ENCODE results near the gene C1orf226. TPM values are rescaled to one million over a fixed set of nuclear protein-coding genes. Genes with fewer than 3 reads are reported as not detected.
"Not testable (repeated sequence)": the region's sequence is repeated elsewhere in the genome, so short reads cannot be mapped to it uniquely, and the experiment has no call there.

Gene C1orf226
- total RNA-seq, 1 donor from 2014 or later = 7.1 TPM

GRCh38 chr1:162417650-162418049 is 36.1 kb downstream of the C1orf226 start:
- DNase-seq (no peak), ATAC-seq (no peak)
- no peaks in the 10 kb centered on the region for H3K27me3 ChIP-seq
- H3K36me3 ChIP-seq = no peaks in the 10 kb centered on the region
- H3K4me3 ChIP-seq = no peak overlapping the region
- no peaks in the 10 kb centered on the region for H3K4me1 ChIP-seq
- H3K27ac ChIP-seq = no peak overlapping the region
- no peak for TF ChIP-seq CTCF (IDR thresholded peaks at IDR 0.05)
- intact Hi-C loops (cut with DNase I) = no loop called here
- H3K9me3 ChIP-seq = no peaks in the 10 kb centered on the region

GRCh38 chr1:162418584-162418983 is 37.1 kb downstream of the C1orf226 start:
- intact Hi-C loops (cut with DNase I); H3K36me3 ChIP-seq; H3K27ac ChIP-seq; H3K4me1 ChIP-seq; ATAC-seq; DNase-seq; H3K27me3 ChIP-seq; H3K9me3 ChIP-seq; H3K4me3 ChIP-seq: not testable (repeated sequence)

- H3K4me1 ChIP-seq; intact Hi-C loops (cut with DNase I); H3K4me3 ChIP-seq; H3K27ac ChIP-seq; H3K9me3 ChIP-seq; H3K36me3 ChIP-seq; DNase-seq; H3K27me3 ChIP-seq; ATAC-seq: not testable (repeated sequence)
Observed at GRCh38 chr1:162419450-162419931, 38.0 kb downstream of the C1orf226 start.

- no peaks in the 10 kb centered on the region for H3K4me1 ChIP-seq
- TF ChIP-seq CTCF (IDR thresholded peaks at IDR 0.05) = no peak
- no peak overlapping the region for H3K4me3 ChIP-seq
- no peaks in the 10 kb centered on the region for H3K9me3 ChIP-seq
- DNase-seq (no peak), ATAC-seq (no peak)
- H3K27me3 ChIP-seq = no peaks in the 10 kb centered on the region
- intact Hi-C loops (cut with DNase I) = no loop called here
- H3K27ac ChIP-seq = no peak overlapping the region
- no peaks in the 10 kb centered on the region for H3K36me3 ChIP-seq
Observed at GRCh38 chr1:162420120-162420519, 38.6 kb downstream of the C1orf226 start.

GRCh38 chr1:162421258-162422164 is 40.0 kb downstream of the C1orf226 start:
- intact Hi-C loops (cut with DNase I) = no loop called here

GRCh38 chr1:162422662-162423375 is 41.3 kb downstream of the C1orf226 start:
- H3K27me3 ChIP-seq = no peaks in the 10 kb centered on the region
- no peak overlapping the region for H3K4me3 ChIP-seq
- no peak for DNase-seq
- peak; percentile 86 for ATAC-seq
- intact Hi-C loops (cut with DNase I) = no loop called here
- H3K27ac ChIP-seq = no peak overlapping the region
- no peaks in the 10 kb centered on the region for H3K36me3 ChIP-seq
- no peak for TF ChIP-seq CTCF (IDR thresholded peaks at IDR 0.05)
- H3K4me1 ChIP-seq = no peaks in the 10 kb centered on the region
- H3K9me3 ChIP-seq = no peaks in the 10 kb centered on the region

More at GRCh38 chr1:162421258-162422164, 40.0 kb downstream of the C1orf226 start:
- H3K4me3 ChIP-seq = no peak overlapping the region
- H3K27me3 ChIP-seq = no peaks in the 10 kb centered on the region
- DNase-seq (no peak), ATAC-seq (no peak)
- no peak for TF ChIP-seq CTCF (IDR thresholded peaks at IDR 0.05)
- no peaks in the 10 kb centered on the region for H3K4me1 ChIP-seq
- no peak overlapping the region for H3K27ac ChIP-seq
- H3K36me3 ChIP-seq = no peaks in the 10 kb centered on the region
- H3K9me3 ChIP-seq = no peaks in the 10 kb centered on the region

Measured in upper lobe of right lung (tissue), 1 donor.